ENCODE data around the gene CNOT3.

CNOT3 gene

DNA sequence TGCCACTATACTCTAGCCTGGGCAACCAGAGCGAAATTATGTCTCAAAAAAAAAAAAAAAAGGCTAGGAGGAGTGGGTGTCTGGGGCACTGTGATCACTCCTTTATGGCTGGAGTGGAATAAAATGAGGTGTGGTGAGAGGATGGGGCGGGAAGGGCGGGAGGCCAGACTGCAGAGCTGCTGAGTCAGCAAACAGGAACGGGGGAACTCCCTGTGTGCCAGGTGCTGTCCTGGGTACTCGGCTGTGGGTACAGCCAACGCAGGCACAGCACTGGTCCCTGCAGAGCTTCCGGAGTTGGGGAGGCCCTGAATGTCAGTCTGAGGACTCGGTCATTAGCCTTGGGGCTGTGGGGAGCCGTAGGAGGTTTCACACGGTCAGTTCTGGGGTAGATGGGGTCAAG is 16.3 kb upstream of the CNOT3 start:
- no peak for DNase-seq (ENCODE audit: low read depth)

DNA sequence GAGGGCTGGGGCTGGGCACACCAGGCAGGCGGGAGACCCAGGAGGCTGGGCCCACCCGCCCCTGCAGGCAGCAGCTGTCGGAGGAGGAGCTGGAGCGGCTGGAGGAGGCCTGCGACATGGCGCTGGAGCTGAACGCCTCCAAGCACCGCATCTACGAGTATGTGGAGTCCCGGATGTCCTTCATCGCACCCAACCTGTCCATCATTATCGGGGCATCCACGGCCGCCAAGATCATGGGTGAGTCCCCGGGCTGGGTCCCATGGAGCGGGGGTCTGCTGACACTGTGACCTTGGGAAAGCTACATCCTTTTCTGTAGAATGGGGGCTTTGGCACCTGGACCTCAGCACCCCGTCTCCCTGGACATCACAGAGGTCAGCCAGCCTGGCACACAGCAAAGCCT is 13.9 kb upstream of the CNOT3 start:
- DNase-seq (ENCODE audit: low read depth) = no peak

GRCh38 chr19:54124393-54124792 is 13.2 kb upstream of the CNOT3 start:
- no peak for DNase-seq (ENCODE audit: low read depth)

- DNase-seq (ENCODE audit: low read depth) = no peak
These were observed 11.8 kb upstream of the CNOT3 start for GRCh38 chr19:54125713-54126112.

DNA sequence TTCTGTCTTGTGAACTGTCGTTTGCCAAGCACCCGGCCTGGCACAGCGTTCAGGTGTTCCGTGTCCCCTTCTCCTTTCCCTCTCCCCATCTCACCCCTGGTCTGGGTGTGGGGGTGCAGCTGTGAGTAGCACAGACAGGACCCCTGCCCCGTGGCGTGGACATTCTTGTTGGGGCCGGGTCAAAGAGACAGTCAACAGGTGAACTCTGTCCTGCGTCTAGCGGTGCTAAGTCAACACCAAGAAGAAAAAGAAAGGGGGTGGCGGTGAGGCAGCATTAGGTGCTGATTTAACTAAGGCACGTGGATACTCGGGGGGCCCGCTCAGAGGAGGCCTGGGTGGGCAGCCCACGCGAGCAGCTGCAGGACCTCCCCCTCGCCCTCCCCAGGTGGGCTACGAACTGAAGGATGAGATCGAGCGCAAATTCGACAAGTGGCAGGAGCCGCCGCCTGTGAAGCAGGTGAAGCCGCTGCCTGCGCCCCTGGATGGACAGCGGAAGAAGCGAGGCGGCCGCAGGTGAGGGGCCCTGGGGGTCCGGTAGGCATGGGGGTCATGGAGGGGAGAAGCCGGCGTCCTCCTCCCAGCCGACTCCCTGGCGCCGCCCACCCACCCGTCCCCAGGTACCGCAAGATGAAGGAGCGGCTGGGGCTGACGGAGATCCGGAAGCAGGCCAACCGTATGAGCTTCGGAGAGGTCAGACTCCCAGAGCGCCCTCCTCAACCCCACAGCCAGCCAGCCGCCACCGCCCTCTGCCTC is 9.7 kb upstream of the CNOT3 start:
- no peak for DNase-seq (ENCODE audit: low read depth)

GRCh38 chr19:54128441-54128725 is 9.2 kb upstream of the CNOT3 start:
- no peak for DNase-seq (ENCODE audit: low read depth)

GRCh38 chr19:54128796-54129616 is 8.6 kb upstream of the CNOT3 start:
- DNase-seq (ENCODE audit: low read depth) = no peak

GRCh38 chr19:54129617-54129996 is 8.0 kb upstream of the CNOT3 start:
- DNase-seq (ENCODE audit: low read depth) = no peak

GRCh38 chr19:54133312-54133956 is 4.1 kb upstream of the CNOT3 start:
- DNase-seq (ENCODE audit: low read depth) = peak; percentile 92

DNA sequence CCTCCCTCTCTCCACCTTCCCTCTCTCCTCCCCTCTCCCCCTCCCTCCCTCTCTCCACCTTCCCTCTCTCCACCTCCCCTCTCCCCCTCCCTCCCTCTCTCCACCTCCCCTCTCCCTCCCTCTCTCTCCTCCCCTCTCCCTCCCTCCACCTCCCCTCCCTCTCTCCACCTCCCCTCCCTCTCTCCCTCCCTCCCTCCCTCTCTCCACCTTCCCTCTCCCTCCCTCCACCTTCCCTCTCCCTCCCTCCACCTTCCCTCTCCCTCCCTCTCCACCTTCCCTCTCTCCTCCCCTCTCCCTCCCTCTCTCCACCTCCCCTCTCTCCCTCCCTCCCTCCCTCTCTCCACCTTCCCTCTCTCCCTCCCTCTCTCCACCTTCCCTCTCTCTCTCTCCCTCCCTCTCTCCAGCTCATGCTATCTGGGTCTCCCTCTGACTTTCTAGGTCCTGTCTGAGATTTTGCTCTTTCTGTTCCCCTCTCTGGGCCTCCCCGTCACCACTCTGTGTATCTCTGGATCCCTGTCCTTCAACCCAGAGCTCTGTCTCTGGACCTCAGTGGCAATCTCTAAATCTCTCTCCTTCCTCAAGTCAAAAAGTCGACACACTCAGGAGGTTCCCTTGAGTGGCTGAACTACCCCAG is 3.5 kb upstream of the CNOT3 start:
- no peak for DNase-seq (ENCODE audit: low read depth)

- DNase-seq (ENCODE audit: low read depth) = no peak
These were observed 1.3 kb upstream of the CNOT3 start for GRCh38 chr19:54136086-54136863.

GRCh38 chr19:54136864-54137698 is 481 bp upstream of the CNOT3 start:
- DNase-seq (ENCODE audit: low read depth) = peak; percentile 100

DNA sequence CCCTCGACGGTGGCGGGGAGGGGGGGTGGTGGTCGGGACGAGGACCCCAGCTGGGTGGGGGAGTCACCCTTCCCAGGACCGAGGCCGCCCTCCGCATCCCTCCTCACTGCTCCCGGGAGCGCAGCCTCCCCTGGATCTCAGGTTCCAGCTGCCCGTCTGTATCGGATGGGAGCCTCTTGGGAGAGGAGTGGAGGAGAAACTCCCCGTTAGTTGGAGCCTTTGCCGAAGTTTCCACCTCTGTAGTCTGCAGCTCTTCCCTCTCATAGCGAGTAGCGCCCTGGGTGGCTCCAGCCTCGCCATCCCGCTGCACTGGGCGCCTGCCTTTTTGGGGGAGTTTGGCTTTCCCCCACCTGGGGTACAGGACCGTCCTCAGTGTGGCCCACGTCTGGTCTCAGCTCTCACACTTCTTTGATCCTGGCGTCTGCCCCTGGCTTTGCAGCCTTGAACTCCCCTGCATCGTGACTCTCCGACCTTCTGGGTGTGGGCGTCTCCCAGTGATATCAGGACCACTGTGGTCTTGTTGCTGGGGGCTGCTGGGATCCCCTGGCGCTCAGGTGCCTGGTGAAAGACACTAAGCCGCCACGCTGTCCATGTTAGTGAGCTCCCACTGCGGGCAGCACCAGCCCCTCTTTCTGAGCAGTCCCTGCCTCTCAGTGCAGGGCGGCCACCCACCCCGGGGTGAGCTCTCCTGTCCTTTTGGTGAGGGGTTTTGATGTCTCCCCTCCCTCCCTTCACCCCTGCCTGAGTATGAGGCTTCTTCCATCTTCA is 1.1 kb downstream of the CNOT3 start:
- DNase-seq (ENCODE audit: low read depth) = no peak

DNA sequence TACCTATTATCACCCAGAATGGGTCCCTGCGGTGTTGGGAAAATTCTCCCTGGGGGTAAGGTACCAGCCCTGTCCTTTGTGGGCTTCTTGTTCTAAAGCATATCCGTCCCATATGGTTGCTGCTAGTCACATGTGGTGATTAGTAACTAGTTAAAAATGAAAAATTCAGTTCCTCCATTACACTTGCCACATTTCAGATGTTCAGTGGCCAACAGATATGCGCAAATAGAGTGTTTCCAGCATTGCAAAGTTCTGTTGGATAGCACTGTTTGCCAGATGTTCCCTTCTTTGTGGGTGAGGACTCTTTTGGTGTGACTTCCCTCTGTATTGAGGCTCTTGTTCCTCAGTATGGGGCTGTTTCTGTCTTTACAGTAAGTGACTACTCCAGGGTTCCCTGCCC is 3.8 kb downstream of the CNOT3 start:
- no peak for DNase-seq (ENCODE audit: low read depth)

GRCh38 chr19:54142166-54142780 is 4.7 kb downstream of the CNOT3 start:
- DNase-seq (ENCODE audit: low read depth) = no peak

- DNase-seq (ENCODE audit: low read depth) = no peak
These were observed 8.1 kb downstream of the CNOT3 start for GRCh38 chr19:54145541-54146158.

- no peak for DNase-seq (ENCODE audit: low read depth)
These were observed 10.1 kb downstream of the CNOT3 start for GRCh38 chr19:54147676-54148075.

GRCh38 chr19:54148158-54148557 is 10.6 kb downstream of the CNOT3 start:
- DNase-seq (ENCODE audit: low read depth) = no peak
